H1 (cell line): ENCODE results near the gene RCAN3. TPM values are rescaled to one million over a fixed set of nuclear protein-coding genes. Genes with fewer than 3 reads are reported as not detected.
A peak's percentile ranks its signal among the peaks of the same experiment; 100 is the strongest.

ENCODE experiments used
- CTCF ChIA-PET: fragments of 300-600 bp; sonication (Branson Sonifier 250); formaldehyde crosslinking; loops from one replicate; lab custom pipeline; 2021; ENCODE audit not compliant: partially characterized antibody; lab: Charles Lee
- POLR2A ChIA-PET: fragments of 300-600 bp; sonication (Branson Sonifier 250); formaldehyde crosslinking; loops from one replicate; lab custom pipeline; 2021; ENCODE audit warnings: inconsistent platforms; ENCODE audit not compliant: partially characterized antibody; lab: Charles Lee
- DNase-seq, 2 experiments: peaks; one replicate each; pipeline versions ENCODE4 v3.0.0 to v3.0.0-alpha.2; 2010 to 2022; ENCODE audit warnings: low spot score in 2 of 2, low read depth in 1 of 2, mixed read lengths in 1 of 2
- FAIRE-seq: peaks from 2 replicates; lab custom pipeline; 2011; peaks lifted over from hg19 to GRCh38; lab: Jason Lieb, UNC
- H2AFZ ChIP-seq: 2 replicates; pipeline ENCODE4 v1.8.1; 2012; ENCODE audit warnings: low read length, inconsistent platforms
- H2AK5ac ChIP-seq: 2 replicates; pipeline ENCODE4 v1.6.1; 2013; ENCODE audit warnings: low read depth, low read length
- H2BK120ac ChIP-seq: replicated peaks from 2 replicates; pipeline ENCODE3; 2013; ENCODE audit warnings: low read depth, low read length, inconsistent platforms
- H2BK12ac ChIP-seq: 2 replicates; pipeline ENCODE4 v1.6.1; 2013; ENCODE audit warnings: low read depth, low read length
- H2BK15ac ChIP-seq: 2 replicates; pipeline ENCODE4 v1.6.1; 2013; ENCODE audit warnings: low read length
- H2BK20ac ChIP-seq: 2 replicates; pipeline ENCODE4 v1.6.1; 2013; ENCODE audit warnings: low read length
- H2BK5ac ChIP-seq: 2 replicates; pipeline ENCODE4 v1.6.1; 2013; ENCODE audit warnings: low read depth, low read length
- H3K14ac ChIP-seq: 2 replicates; pipeline ENCODE4 v1.6.1; 2013; ENCODE audit warnings: inconsistent platforms; ENCODE audit not compliant: insufficient read length
- H3K18ac ChIP-seq: 2 replicates; pipeline ENCODE4 v1.6.1; 2013; ENCODE audit warnings: low read length; ENCODE audit errors: extremely low read depth
- H3K23ac ChIP-seq: 2 replicates; pipeline ENCODE4 v1.6.1; 2013; ENCODE audit warnings: inconsistent platforms; ENCODE audit not compliant: insufficient read length
- H3K23me2 ChIP-seq: 2 replicates; pipeline ENCODE4 v1.6.1; 2013; ENCODE audit warnings: low read depth, low read length
- H3K27ac ChIP-seq: 2 replicates; pipeline ENCODE4 v1.6.1; 2011; ENCODE audit warnings: low read depth, low read length, inconsistent platforms
- H3K27me3 ChIP-seq, 4 experiments: replicated peaks in 1 of 4; 1 replicate in 1 of 4; 2 replicates in 3 of 4; pipeline versions ENCODE4 v1.6.1 to v1.8.1; 2011 to 2013; ENCODE audit warnings: low read length in 3 of 4, mild to moderate bottlenecking in 3 of 4, inconsistent platforms in 2 of 4, mixed read lengths in 2 of 4, moderate library complexity in 1 of 4; ENCODE audit not compliant: control insufficient read depth in 3 of 4, insufficient read depth in 3 of 4; ENCODE audit errors: extremely low read depth in 1 of 4
- H3K36me3 ChIP-seq, 4 experiments: 2 replicates each; pipeline versions ENCODE4 v1.6.1 to v1.8.1; 2011 to 2013; ENCODE audit warnings: mild to moderate bottlenecking in 4 of 4, low read length in 3 of 4, moderate library complexity in 2 of 4, control low read depth in 1 of 4, inconsistent platforms in 1 of 4; ENCODE audit not compliant: insufficient read depth in 4 of 4, control insufficient read depth in 2 of 4
- H3K4ac ChIP-seq: replicated peaks from 2 replicates; pipeline ENCODE3; 2013; ENCODE audit warnings: low read length, low read depth, mixed read lengths, inconsistent platforms; ENCODE audit not compliant: insufficient read length
- H3K4me1 ChIP-seq, 4 experiments: replicated peaks in 1 of 4; 1 replicate in 1 of 4; 2 replicates in 3 of 4; pipeline versions ENCODE4 v1.6.1 to v1.8.1; 2011 to 2013; ENCODE audit warnings: low read length in 3 of 4, inconsistent platforms in 2 of 4, mixed read lengths in 1 of 4; ENCODE audit not compliant: insufficient read depth in 4 of 4, control insufficient read depth in 3 of 4
- H3K4me2 ChIP-seq, 2 experiments: 2 replicates each; pipeline versions ENCODE4 v1.6.1 to v1.8.1; 2011 to 2013; ENCODE audit warnings: low read depth in 2 of 2, low read length in 2 of 2, control low read depth in 1 of 2, inconsistent platforms in 1 of 2, mild to moderate bottlenecking in 1 of 2; ENCODE audit not compliant: insufficient read depth in 1 of 2
- H3K4me3 ChIP-seq, 4 experiments: fragments of 200-600, 300-600 bp in 1 of 4; sonication (generic), shearing (Covaris generic), sonication (Bioruptor Twin) in 1 of 4; 2 replicates each; pipeline versions ENCODE4 v1.5.1 to v1.8.1; 2011 to 2016; ENCODE audit warnings: low read length in 4 of 4, low read depth in 3 of 4, control low read depth in 2 of 4, inconsistent platforms in 2 of 4, mild to moderate bottlenecking in 2 of 4, mixed read lengths in 1 of 4, moderate library complexity in 1 of 4; ENCODE audit not compliant: insufficient read depth in 2 of 4; ENCODE audit errors: extremely low read depth in 1 of 4
- H3K56ac ChIP-seq: replicated peaks from 2 replicates; pipeline ENCODE3; 2013; ENCODE audit warnings: low read depth, mild to moderate bottlenecking, mixed read lengths, low read length, inconsistent platforms; ENCODE audit not compliant: insufficient read length
- H3K79me1 ChIP-seq: 2 replicates; pipeline ENCODE4 v1.6.1; 2013; ENCODE audit warnings: low read depth, low read length, control low read depth
- H3K79me2 ChIP-seq, 2 experiments: 2 replicates each; pipeline versions ENCODE4 v1.6.1 to v1.8.1; 2012 to 2013; ENCODE audit warnings: low read length in 2 of 2, mild to moderate bottlenecking in 2 of 2, inconsistent platforms in 1 of 2; ENCODE audit not compliant: insufficient read depth in 2 of 2, control insufficient read depth in 1 of 2
- H3K9ac ChIP-seq, 4 experiments: replicated peaks in 1 of 4; 1 replicate in 1 of 4; 2 replicates in 3 of 4; pipeline versions ENCODE4 v1.6.1 to v1.8.1; 2011 to 2013; ENCODE audit warnings: low read depth in 3 of 4, low read length in 3 of 4, control low read depth in 2 of 4, mild to moderate bottlenecking in 2 of 4, moderate library complexity in 2 of 4, inconsistent platforms in 1 of 4; ENCODE audit errors: extremely low read depth in 1 of 4
- H3K9me3 ChIP-seq, 2 experiments: 2 replicates each; pipeline versions ENCODE4 v1.6.1 to v1.8.1; 2012 to 2013; ENCODE audit warnings: mild to moderate bottlenecking in 2 of 2, moderate library complexity in 2 of 2, control low read depth in 1 of 2, inconsistent platforms in 1 of 2, low read depth in 1 of 2, low read length in 1 of 2, mixed read lengths in 1 of 2; ENCODE audit not compliant: insufficient read depth in 2 of 2
- H4K20me1 ChIP-seq, 2 experiments: replicated peaks in 1 of 2; 2 replicates each; pipeline versions ENCODE3 to v1.8.1; 2011 to 2013; ENCODE audit warnings: inconsistent platforms in 2 of 2, low read length in 2 of 2, mild to moderate bottlenecking in 1 of 2; ENCODE audit not compliant: insufficient read depth in 2 of 2, control insufficient read depth in 1 of 2
- H4K5ac ChIP-seq: 2 replicates; pipeline ENCODE4 v1.6.1; 2013; ENCODE audit warnings: low read length, low read depth, mixed read lengths, inconsistent platforms; ENCODE audit not compliant: insufficient read length
- H4K8ac ChIP-seq: 2 replicates; pipeline ENCODE4 v1.8.0; 2013; ENCODE audit warnings: mild to moderate bottlenecking, moderate library complexity, low read length, inconsistent platforms; ENCODE audit not compliant: insufficient read depth; ENCODE audit errors: extremely low read depth
- H4K91ac ChIP-seq: replicated peaks from 2 replicates; pipeline ENCODE3; 2013; ENCODE audit warnings: low read length, mixed read lengths, inconsistent platforms; ENCODE audit not compliant: insufficient read length
- CBX8 ChIP-seq: fragments of 300-800, 300-1000 bp; sonication (generic); IDR thresholded peaks from 2 replicates; pipeline ENCODE4 v1.7.1; 2016; ENCODE audit warnings: low read depth, low read length, borderline replicate concordance
- CHD2 ChIP-seq: IDR thresholded peaks from 2 replicates; pipeline ENCODE4 v1.6.1; 2012; ENCODE audit warnings: low read length, improper control_type of control experiment
- CREB1 ChIP-seq: IDR thresholded peaks from 2 replicates; pipeline ENCODE4 v1.6.1; 2012; ENCODE audit warnings: inconsistent platforms
- EP300 ChIP-seq, 2 experiments: IDR thresholded peaks; 1 replicate in 1 of 2; 2 replicates in 1 of 2; pipeline ENCODE4 v1.6.1; 2011 to 2012; ENCODE audit warnings: low read depth in 2 of 2, low read length in 2 of 2, mild to moderate bottlenecking in 2 of 2, borderline replicate concordance in 1 of 2, inconsistent platforms in 1 of 2, moderate library complexity in 1 of 2
- FOSL1 ChIP-seq: IDR thresholded peaks from 2 replicates; pipeline ENCODE4 v1.6.1; 2011; ENCODE audit warnings: mild to moderate bottlenecking, low read depth, low read length, moderate library complexity; ENCODE audit not compliant: insufficient read depth
- JUND ChIP-seq: IDR thresholded peaks from 2 replicates; pipeline ENCODE4 v1.6.1; 2011; ENCODE audit warnings: mild to moderate bottlenecking, improper control_type of control experiment, low read length
- NANOG ChIP-seq: IDR thresholded peaks from 2 replicates; pipeline ENCODE4 v1.6.1; 2011; ENCODE audit warnings: low read length, low read depth, mild to moderate bottlenecking, inconsistent platforms; ENCODE audit not compliant: insufficient read depth, poor library complexity, severe bottlenecking
- POLR2AphosphoS5 ChIP-seq: IDR thresholded peaks from 2 replicates; pipeline ENCODE4 v1.6.1; 2011; ENCODE audit warnings: low read depth, low read length
- RBBP5 ChIP-seq: IDR thresholded peaks from 2 replicates; pipeline ENCODE4 v1.7.1; 2012; ENCODE audit warnings: low read depth, mild to moderate bottlenecking, inconsistent platforms, low read length, moderate library complexity, borderline replicate concordance
- RFX5 ChIP-seq: IDR thresholded peaks from 2 replicates; pipeline ENCODE4 v1.6.1; 2011; ENCODE audit warnings: low read depth, low read length, improper control_type of control experiment, borderline replicate concordance
- SIN3A ChIP-seq, 2 experiments: IDR thresholded peaks in 1 of 2; conservative IDR thresholded peaks in 1 of 2; 2 replicates each; pipeline ENCODE4 v1.6.1; 2011 to 2012; ENCODE audit warnings: low read length in 2 of 2, improper control_type of control experiment in 1 of 2, low read depth in 1 of 2, mild to moderate bottlenecking in 1 of 2
- WGBS, 2 experiments: shearing (Covaris generic) in 1 of 2; methylation state at CpG; one replicate each; pipeline versions ENCODE4 v1.1.6 to v1.1.7; 2013 to 2015; ENCODE audit warnings: low lambda C conversion rate in 2 of 2, mixed read lengths in 2 of 2, inconsistent platforms in 1 of 2, low coverage in 1 of 2, missing lambda C conversion rate in 1 of 2; ENCODE audit not compliant: insufficient replicate concordance in 2 of 2, insufficient coverage in 1 of 2, insufficient read length in 1 of 2; ENCODE audit errors: extremely low coverage in 1 of 2, missing lambda C conversion rate in 1 of 2; 5-methylcytosine and 5-hydroxymethylcytosine counted together
- polyA plus RNA-seq, 7 experiments: library from polyadenylated mRNA; depleted of rRNA in 3 of 7; stranded (reverse) in 5 of 7; unstranded in 2 of 7; fragments of >200 nt in 5 of 7; fragments of 200-250 nt in 2 of 7; gene quantifications; 1 replicate in 5 of 7; 2 replicates in 1 of 7; 4 replicates in 1 of 7; pipeline versions ENCODE4 v1.2.1 to v1.2.3, GENCODE V29; 2011 to 2013; ENCODE audit warnings: missing spikeins in 2 of 7, mixed read lengths in 2 of 7
- total RNA-seq: library from RNA; stranded (reverse); fragmentation: NEBNext Ultra II Directional; extraction: Animal tissue kit (Norgen Biotek cat#: 25700); gene quantifications from 2 replicates; pipeline ENCODE4 v1.2.1, GENCODE V29; 2021
- TF ChIP-seq, protein P1 (sequence below): IDR thresholded peaks from 2 replicates; pipeline ENCODE4 v1.6.1; 2012; ENCODE audit warnings: inconsistent platforms

RCAN3 gene
- total and polyA plus RNA-seq, 2 of the 8 experiments (the other 6 are each of a cell fraction or from before 2014, with no cell fraction given) = 5.6 to 16.6 TPM

DNA sequence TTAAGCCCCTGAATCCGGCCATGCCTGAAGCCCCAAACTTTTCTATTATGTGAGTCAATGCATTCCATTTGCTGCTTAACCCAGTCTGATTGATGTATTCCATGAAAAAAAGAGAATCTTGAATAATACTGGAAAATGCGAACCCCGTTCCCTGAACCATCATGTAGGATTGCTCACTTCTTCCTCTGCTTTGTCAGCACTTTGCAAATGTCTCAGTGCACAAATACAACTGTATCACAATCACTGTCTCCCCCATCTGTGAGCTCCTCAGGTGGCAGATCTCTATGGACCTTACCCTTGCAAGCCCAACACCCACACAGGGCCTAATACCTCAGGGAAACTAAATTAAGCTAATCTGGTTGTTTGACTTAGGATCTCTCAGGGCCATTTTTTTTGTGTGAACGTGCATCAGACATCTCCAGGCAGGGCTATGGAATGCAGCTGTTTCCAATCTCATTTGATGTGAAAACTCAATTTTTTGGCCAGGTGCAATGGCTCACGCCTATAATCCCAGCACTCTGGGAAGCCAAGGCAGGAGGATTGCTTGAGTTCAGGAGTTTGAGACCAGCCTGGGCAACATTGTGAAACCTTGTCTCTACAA is 2.1 kb upstream of the RCAN3 start:
- CTCF ChIA-PET = interaction anchor here (0.6 to 3.0 kb wide), 3 partner anchors 9 to 83 kb away, joined by 3 to 15 read pairs (median 3); no protein-coding TSS in a partner anchor
- H3K4ac ChIP-seq = no peak overlapping the region
- no peak overlapping the region for H4K91ac ChIP-seq
- 0 out of 2 replicates have a peak overlapping the region, but pooled peaks have one; percentile 6 for H2BK15ac ChIP-seq
- H3K23ac ChIP-seq = no peak overlapping the region
- no peaks in the 10 kb centered on the region for H3K79me1 ChIP-seq
- no peak overlapping the region; the same call in 1 of the 2 replicates for H3K18ac ChIP-seq
- H4K5ac ChIP-seq = no peak overlapping the region
- H3K36me3 ChIP-seq = no peaks in the 10 kb centered on the region
- no peaks in the 10 kb centered on the region for H3K79me2 ChIP-seq
- no peaks in the 10 kb centered on the region for H3K9me3 ChIP-seq
- no peaks in the 10 kb centered on the region for H4K20me1 ChIP-seq
- no peak overlapping the region for H4K8ac ChIP-seq
- no peak overlapping the region for H2AK5ac ChIP-seq
- no peak overlapping the region for H2BK20ac ChIP-seq
- H3K27me3 ChIP-seq = peaks cover 0 to 7% (median 0%) of the 10 kb centered on the region in 4 experiments; a peak in 3 of 7 replicates
- H3K9ac ChIP-seq = no peak overlapping the region
- peaks cover 11% of the 10 kb centered on the region for H3K23me2 ChIP-seq
- no peak overlapping the region for H3K27ac ChIP-seq
- H3K14ac ChIP-seq = no peak overlapping the region
- H2BK12ac ChIP-seq = no peak overlapping the region
- H3K56ac ChIP-seq = no peak overlapping the region
- no peak overlapping the region for H3K4me3 ChIP-seq
- no peak overlapping the region for H2BK5ac ChIP-seq
- no peak overlapping the region for H2AFZ ChIP-seq
- no peak for DNase-seq
- peaks cover 0 to 16% (median 7%) of the 10 kb centered on the region in 4 experiments; a peak in 4 of 7 replicates for H3K4me1 ChIP-seq
- TF ChIP-seq, protein P1, sequence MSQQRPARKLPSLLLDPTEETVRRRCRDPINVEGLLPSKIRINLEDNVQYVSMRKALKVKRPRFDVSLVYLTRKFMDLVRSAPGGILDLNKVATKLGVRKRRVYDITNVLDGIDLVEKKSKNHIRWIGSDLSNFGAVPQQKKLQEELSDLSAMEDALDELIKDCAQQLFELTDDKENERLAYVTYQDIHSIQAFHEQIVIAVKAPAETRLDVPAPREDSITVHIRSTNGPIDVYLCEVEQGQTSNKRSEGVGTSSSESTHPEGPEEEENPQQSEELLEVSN = no peak
- TF ChIP-seq POLR2AphosphoS5 = no peak
- TF ChIP-seq RFX5 = no peak
- TF ChIP-seq NANOG = no peak
- TF ChIP-seq JUND = no peak
- TF ChIP-seq FOSL1 = no peak
- no peak for TF ChIP-seq RBBP5
- TF ChIP-seq CBX8 = no peak
- TF ChIP-seq EP300 (IDR thresholded peaks at IDR 0.05; ENCODE audit: borderline replicate concordance in 1 of 2, low read depth in 2 of 2, low read length in 2 of 2) = no peak
- no peak for TF ChIP-seq CREB1
- no peak for TF ChIP-seq CHD2
- TF ChIP-seq SIN3A (conservative IDR thresholded peaks at IDR 0.05 in 1 of 2, IDR thresholded peaks at IDR 0.05 in 1 of 2; ENCODE audit: low read depth in 1 of 2, low read length in 2 of 2) = no peak
- TF ChIP-seq, all 59 proteins: peak for 0
- Histone ChIP-seq H2BK120ac (no peak overlapping the region), H3K4me2 (no peak overlapping the region; a peak in 1 of 4 replicates)
- POLR2A ChIA-PET = no interaction called here
- FAIRE-seq = no peak
- 93% methylated on average over 5 of the region's 5 CpGs; no CpG with 5 or more reads in 1 of the 2 experiments for WGBS, 2 experiments
